Ascending aorta (tissue), 2 donors: ENCODE results near the gene CRYBG2. TPM values are rescaled to one million over a fixed set of nuclear protein-coding genes. Genes with fewer than 3 reads are reported as not detected.

ENCODE experiments used
- DNase-seq, 2 donors: peaks; one replicate each; pipeline ENCODE4 v3.0.0-alpha.2; 2019; ENCODE audit warnings: low spot score in 2 of 2
- H3K27ac ChIP-seq, 2 donors: fragments of 200-600 bp; sonication (generic); one replicate each; pipeline ENCODE4 v1.5.1; 2016 to 2017; ENCODE audit warnings: mild to moderate bottlenecking in 1 of 2
- H3K27me3 ChIP-seq: fragments of 200-600 bp; sonication (generic); one replicate; pipeline ENCODE4 v1.5.1; 2017
- H3K36me3 ChIP-seq, 2 donors: fragments of 200-600 bp; sonication (generic); one replicate each; pipeline ENCODE4 v1.5.1; 2016
- H3K4me1 ChIP-seq, 2 donors: fragments of 200-600 bp; sonication (generic); one replicate each; pipeline ENCODE4 v1.5.1; 2016 to 2017; ENCODE audit warnings: mild to moderate bottlenecking in 1 of 2
- H3K4me3 ChIP-seq, 2 donors: fragments of 200-600 bp; sonication (generic); one replicate each; pipeline ENCODE4 v1.5.1; 2016 to 2017; ENCODE audit warnings: mild to moderate bottlenecking in 1 of 2
- H3K9me3 ChIP-seq, 2 donors: fragments of 200-600 bp; sonication (generic); one replicate each; pipeline ENCODE4 v1.5.1; 2016
- CTCF ChIP-seq, 3 experiments: fragments of 200-600 bp in 2 of 3; fragments of 450-650 bp in 1 of 3; sonication (generic) in 2 of 3; IDR thresholded peaks; one replicate each; pipeline ENCODE4 v1.5.1; 2016 to 2019; ENCODE audit warnings: antibody characterized with exemption in 3 of 3, mild to moderate bottlenecking in 1 of 3, moderate library complexity in 1 of 3
- intact Hi-C: fragments of 100-400 bp; cut with DNase I; formaldehyde crosslinking; loops from one replicate; pipeline ENCODE4 v1.15.1; 2023
- total RNA-seq: library from RNA; depleted of rRNA; stranded (reverse); fragments of >200 nt; gene quantifications from one replicate; pipeline ENCODE4 v1.1.0, GENCODE V29; 2016

CRYBG2 gene
- total RNA-seq, 1 donor from 2014 or later = not detected

GRCh38 chr1:26327956-26328362, 26.0 kb downstream of the CRYBG2 start:
- H3K36me3 ChIP-seq = no peaks in the 10 kb centered on the region
- no peak for TF ChIP-seq CTCF (IDR thresholded peaks at IDR 0.05)
- H3K27me3 ChIP-seq = no peaks in the 10 kb centered on the region
- intact Hi-C loops = no loop called here
- no peaks in the 10 kb centered on the region for H3K9me3 ChIP-seq
- no peak overlapping the region for H3K27ac ChIP-seq
- no peaks in the 10 kb centered on the region for H3K4me1 ChIP-seq
- H3K4me3 ChIP-seq = no peak overlapping the region
- DNase-seq = no peak

- Histone ChIP-seq H3K27me3 (no peaks in the 10 kb centered on the region), H3K4me1 (peaks cover 0 to 3% of the 10 kb centered on the region in 2 donors), H3K27ac (no peak overlapping the region), H3K4me3 (no peak overlapping the region), H3K9me3 (no peaks in the 10 kb centered on the region), H3K36me3 (no peaks in the 10 kb centered on the region)
- no peak for TF ChIP-seq CTCF (IDR thresholded peaks at IDR 0.05)
- intact Hi-C loops = loop anchor here (5.0 kb wide), 2 partner anchors 92 to 222 kb away; partner anchors contain the start of gene CEP85
- DNase-seq = no peak
Measured at GRCh38 chr1:26324550-26324949, 29.4 kb downstream of the CRYBG2 start.

GRCh38 chr1:26323382-26323781, 30.5 kb downstream of the CRYBG2 start:
- Histone ChIP-seq H3K27me3 (no peaks in the 10 kb centered on the region), H3K9me3 (no peaks in the 10 kb centered on the region), H3K4me1 (peaks cover 0 to 3% of the 10 kb centered on the region in 2 donors), H3K4me3 (no peak overlapping the region), H3K27ac (no peak overlapping the region), H3K36me3 (no peaks in the 10 kb centered on the region)
- no peak for DNase-seq
- TF ChIP-seq CTCF (IDR thresholded peaks at IDR 0.05) = no peak
- intact Hi-C loops = loop anchor here (5.0 kb wide), 2 partner anchors 91 to 221 kb away; partner anchors contain the start of gene CEP85

GRCh38 chr1:26322042-26322331, 31.9 kb downstream of the CRYBG2 start:
- no peak overlapping the region for H3K4me3 ChIP-seq
- no peak for DNase-seq
- no peaks in the 10 kb centered on the region for H3K27me3 ChIP-seq
- no peak for TF ChIP-seq CTCF (IDR thresholded peaks at IDR 0.05)
- H3K36me3 ChIP-seq = no peaks in the 10 kb centered on the region
- intact Hi-C loops = loop anchor here (5.0 kb wide), 2 partner anchors 90 to 220 kb away; partner anchors contain the start of gene CEP85
- H3K4me1 ChIP-seq = peaks cover 0 to 3% of the 10 kb centered on the region in 2 donors
- no peak overlapping the region for H3K27ac ChIP-seq
- no peaks in the 10 kb centered on the region for H3K9me3 ChIP-seq

- peak; percentile 69 to 97 for DNase-seq
- Histone ChIP-seq H3K27ac (no peak overlapping the region), H3K36me3 (no peaks in the 10 kb centered on the region), H3K4me1 (peaks cover 0 to 3% of the 10 kb centered on the region in 2 donors), H3K9me3 (no peaks in the 10 kb centered on the region), H3K4me3 (no peak overlapping the region), H3K27me3 (no peaks in the 10 kb centered on the region)
- intact Hi-C loops = loop anchor here (1.0 to 5.0 kb wide), 4 partner anchors 46 to 219 kb away; partner anchors contain the start of genes C1orf232, CEP85 and ZNF593
- peak; percentile 86 to 95 (median 90) for TF ChIP-seq CTCF (IDR thresholded peaks at IDR 0.05)
Measured at GRCh38 chr1:26321315-26322041, 32.5 kb downstream of the CRYBG2 start.
